PC-3 (cell line): Measurements from ENCODE around the gene ITPKC.

Experiments used
- EZH2 ChIP-seq: fragments of 300-600 bp; sonication (generic); IDR thresholded peaks from one replicate; pipeline ENCODE4 v1.6.1; 2017; ENCODE audit warnings: antibody characterized with exemption, mild to moderate bottlenecking, low read length; ENCODE audit not compliant: unreplicated experiment
- EZH2phosphoT487 ChIP-seq: fragments of 300-600 bp; sonication (generic); IDR thresholded peaks from 2 replicates; pipeline ENCODE4 v1.6.1; 2018; ENCODE audit warnings: mild to moderate bottlenecking, antibody characterized with exemption, low read length, borderline replicate concordance
- TF ChIP-seq, protein P1 (sequence below): fragments of 300-600 bp; sonication (generic); conservative IDR thresholded peaks from 2 replicates; pipeline ENCODE4 v1.5.1; 2017; ENCODE audit warnings: antibody characterized with exemption, low read depth, mild to moderate bottlenecking, low read length

DNA sequence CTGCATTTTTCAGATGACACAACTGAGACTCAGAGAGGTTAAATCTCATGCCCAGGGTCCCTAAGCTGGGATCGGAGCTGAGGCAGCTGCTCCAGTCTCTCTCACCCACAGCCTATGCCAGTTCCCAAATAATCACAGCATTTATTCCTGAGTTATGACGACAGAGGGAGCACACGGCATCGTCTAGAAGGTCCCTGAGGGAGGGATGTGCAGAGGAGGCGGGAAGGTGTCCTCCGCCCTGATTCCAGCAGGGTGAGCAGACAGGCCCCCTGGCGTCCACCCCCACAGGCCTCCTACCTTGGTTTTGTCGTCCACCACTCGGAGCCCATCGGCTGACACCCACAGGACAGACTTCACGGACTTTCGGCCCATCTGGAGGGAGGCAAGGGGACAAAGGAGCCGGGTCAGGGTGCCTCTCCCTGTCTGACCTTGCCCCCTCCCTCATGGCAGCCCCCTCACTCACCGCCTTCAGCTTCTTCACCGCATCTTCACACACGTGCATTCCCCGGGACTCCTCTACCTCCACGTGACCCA lies 34.4 kb upstream of the ITPKC start:
- TF ChIP-seq, protein P1, sequence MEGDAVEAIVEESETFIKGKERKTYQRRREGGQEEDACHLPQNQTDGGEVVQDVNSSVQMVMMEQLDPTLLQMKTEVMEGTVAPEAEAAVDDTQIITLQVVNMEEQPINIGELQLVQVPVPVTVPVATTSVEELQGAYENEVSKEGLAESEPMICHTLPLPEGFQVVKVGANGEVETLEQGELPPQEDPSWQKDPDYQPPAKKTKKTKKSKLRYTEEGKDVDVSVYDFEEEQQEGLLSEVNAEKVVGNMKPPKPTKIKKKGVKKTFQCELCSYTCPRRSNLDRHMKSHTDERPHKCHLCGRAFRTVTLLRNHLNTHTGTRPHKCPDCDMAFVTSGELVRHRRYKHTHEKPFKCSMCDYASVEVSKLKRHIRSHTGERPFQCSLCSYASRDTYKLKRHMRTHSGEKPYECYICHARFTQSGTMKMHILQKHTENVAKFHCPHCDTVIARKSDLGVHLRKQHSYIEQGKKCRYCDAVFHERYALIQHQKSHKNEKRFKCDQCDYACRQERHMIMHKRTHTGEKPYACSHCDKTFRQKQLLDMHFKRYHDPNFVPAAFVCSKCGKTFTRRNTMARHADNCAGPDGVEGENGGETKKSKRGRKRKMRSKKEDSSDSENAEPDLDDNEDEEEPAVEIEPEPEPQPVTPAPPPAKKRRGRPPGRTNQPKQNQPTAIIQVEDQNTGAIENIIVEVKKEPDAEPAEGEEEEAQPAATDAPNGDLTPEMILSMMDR: no peak
- no peak for TF ChIP-seq EZH2
- no peak for TF ChIP-seq EZH2phosphoT487
